Muscle of back (tissue), 11 donors: ENCODE data around the gene C6orf89. TPM values are rescaled to one million over a fixed set of nuclear protein-coding genes. Genes with fewer than 3 reads are reported as not detected.
"Not testable (repeated sequence)": the region's sequence is repeated elsewhere in the genome, so short reads cannot be mapped to it uniquely, and the experiment has no call there.

ENCODE experiments used
- DNase-seq, 3 donors: peaks; one replicate each; pipeline versions ENCODE4 v3.0.0 to v3.0.0-alpha.2; 2013
- polyA plus RNA-seq, 10 donors: library from polyadenylated mRNA; unstranded; fragments of 120-200 nt; gene quantifications; one replicate each; pipeline ENCODE4 v1.2.1, GENCODE V29; 2013; ENCODE audit not compliant: insufficient read length in 10 of 10

Gene C6orf89
- polyA plus RNA-seq, 10 donors = 29.5 to 40.8 (median 34.7) TPM

DNA sequence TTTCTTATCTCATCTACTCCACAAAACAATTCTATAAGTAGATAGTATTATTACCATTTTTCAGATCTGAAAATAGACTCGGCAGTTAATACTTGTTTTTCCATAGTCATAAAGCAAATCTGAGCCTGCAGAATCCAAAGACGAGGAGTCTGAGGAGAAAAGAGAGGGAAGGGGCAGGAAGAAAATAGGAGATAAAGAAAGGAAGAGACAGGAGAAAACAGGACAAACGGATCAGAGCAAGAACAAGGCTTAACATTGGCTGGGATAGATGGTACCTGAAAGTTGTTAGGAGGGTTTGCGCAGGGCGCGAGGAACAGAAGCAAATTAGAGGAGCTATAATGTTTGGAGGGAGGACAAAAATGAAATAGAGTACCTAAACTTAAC lies 10.5 kb upstream of the C6orf89 start:
- no peak for DNase-seq

GRCh38 chr6:36884610-36885009 lies 1.1 kb upstream of the C6orf89 start:
- no peak for DNase-seq

- DNase-seq = no peak
Observed at GRCh38 chr6:36886950-36887618, 1.3 kb downstream of the C6orf89 start.

- no peak for DNase-seq
Observed at GRCh38 chr6:36888115-36888643, 2.4 kb downstream of the C6orf89 start.

- DNase-seq = no peak
Observed at GRCh38 chr6:36888654-36889481, 3.1 kb downstream of the C6orf89 start.

GRCh38 chr6:36890112-36890663 lies 4.4 kb downstream of the C6orf89 start:
- no peak for DNase-seq

DNA sequence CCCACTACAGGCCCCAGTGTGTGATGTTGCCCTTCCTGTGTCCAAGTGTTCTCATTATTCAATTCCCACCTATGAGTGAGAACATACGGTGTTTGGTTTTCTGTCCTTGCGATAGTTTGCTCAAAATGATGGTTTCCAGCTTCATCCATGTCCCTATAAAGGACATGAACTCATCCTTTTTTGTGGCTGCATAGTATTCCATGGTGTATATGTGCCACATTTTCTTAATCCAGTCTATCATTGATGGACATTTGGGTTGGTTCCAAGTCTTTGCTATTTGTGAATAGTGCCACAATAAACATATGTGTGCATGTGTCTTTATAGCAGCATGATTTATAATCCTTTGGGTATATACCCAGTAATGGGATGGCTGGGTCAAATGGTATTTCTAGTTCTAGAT lies 5.4 kb downstream of the C6orf89 start:
- DNase-seq = not testable (repeated sequence)

DNA sequence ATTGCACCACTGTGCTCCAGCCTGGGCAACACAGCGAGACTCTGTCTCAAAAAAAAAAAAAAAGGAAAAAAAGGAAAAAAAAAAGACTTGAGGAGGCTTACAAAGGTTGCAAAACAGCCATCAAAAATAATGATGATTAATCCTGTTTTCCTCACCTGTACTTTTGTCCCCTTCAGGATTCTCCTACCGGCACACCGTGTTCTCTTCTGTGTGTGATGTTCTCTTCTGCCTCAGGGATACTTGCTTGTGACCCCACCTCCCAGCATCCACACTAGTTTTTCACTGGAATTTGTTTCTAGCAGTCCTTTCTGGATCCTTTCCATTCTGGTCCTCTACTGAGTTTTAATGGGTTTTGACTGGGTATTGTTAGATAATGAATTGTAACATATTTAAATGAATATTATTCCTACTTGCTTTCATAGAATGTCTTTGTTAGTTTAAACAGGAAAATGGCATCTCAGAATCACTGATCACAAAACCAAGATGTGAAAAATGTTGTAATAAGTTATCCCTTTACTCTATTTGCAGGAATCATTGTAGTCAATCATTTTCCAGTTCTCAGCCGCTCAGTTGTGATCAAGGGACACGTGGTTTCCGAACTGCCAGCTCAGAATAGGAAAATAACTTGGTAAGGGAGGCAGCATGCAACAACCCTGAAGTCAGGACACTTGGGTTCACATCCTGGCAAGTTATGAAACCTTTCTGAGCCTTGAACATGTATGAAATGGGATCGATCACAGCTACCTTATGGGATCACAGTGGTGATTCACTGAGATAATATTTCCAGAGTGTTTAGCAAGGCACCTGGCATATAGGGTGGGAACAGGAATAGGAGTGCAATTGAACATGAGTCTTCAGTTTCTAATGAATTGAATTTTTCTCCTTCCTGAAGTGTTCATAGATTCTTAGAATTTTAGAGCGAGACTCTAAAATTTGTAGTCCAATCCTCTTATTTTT lies 8.5 kb downstream of the C6orf89 start:
- no peak for DNase-seq

DNA sequence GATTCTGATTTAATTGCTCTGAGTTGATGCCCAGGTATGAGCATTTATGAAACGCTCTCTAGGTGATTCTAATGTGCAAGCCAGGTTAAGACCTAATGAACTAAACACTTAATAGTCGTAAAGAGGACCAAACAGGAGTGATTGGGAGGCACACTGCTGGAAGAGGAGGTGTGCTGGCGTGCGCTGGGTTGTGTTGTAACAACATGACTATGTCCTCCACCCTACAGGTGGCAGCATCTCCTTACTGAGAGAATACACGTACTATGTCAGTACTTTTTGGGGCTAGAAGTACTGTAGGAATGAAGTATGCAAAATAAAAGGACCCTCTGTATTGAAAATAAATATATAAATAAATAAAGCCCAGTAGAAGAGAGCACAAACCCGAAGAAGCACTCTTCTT lies 11.9 kb downstream of the C6orf89 start:
- peak in 1 of 3 donors; percentile 34 for DNase-seq

- no peak for DNase-seq
Observed at GRCh38 chr6:36904114-36904513, 18.4 kb downstream of the C6orf89 start.

- no peak for DNase-seq
Observed at GRCh38 chr6:36904851-36905393, 19.2 kb downstream of the C6orf89 start.

GRCh38 chr6:36906539-36907325 lies 21.0 kb downstream of the C6orf89 start:
- no peak for DNase-seq

DNA sequence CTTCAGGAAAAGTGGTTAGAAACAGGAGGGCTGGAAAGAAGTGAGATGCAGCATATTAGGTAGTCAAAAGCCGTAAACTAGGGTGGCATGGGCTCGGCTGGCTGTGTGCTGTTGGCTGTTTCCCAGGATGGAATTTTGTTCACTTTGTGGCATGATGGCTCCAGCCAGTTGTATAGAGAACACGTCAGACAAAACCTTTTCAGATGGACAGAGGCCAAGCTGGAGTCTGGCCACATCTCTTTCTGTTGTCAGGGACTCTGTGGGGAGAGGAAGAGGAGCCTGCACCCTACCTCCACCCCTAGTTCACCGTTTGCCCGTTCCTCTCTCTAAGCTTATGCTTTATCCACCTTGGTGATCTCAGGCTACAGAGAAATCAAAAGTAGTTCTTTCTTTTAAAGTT lies 22.0 kb downstream of the C6orf89 start:
- DNase-seq = no peak

GRCh38 chr6:36908747-36909146 lies 23.0 kb downstream of the C6orf89 start:
- no peak for DNase-seq

- DNase-seq = no peak
Observed at GRCh38 chr6:36912030-36912454, 26.3 kb downstream of the C6orf89 start.

DNA sequence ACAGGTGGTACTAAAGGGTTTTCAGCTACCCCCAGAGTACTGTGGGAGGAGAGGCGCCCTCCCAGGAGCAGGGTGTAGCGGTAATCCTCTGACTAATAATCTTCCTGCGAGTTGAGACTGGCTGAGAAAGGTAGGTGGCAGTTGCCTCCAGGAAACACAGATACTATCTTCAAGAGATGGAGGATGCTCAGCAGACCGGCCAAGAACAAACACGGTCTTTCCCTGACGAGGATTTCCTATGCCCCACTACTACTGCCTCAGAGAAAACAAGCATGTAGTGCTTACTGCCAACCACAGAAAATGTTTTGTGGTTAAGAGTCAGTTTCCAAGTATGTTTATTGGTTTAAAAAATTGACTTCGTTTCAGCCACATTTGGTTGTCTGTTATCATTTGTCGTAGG lies 26.8 kb downstream of the C6orf89 start:
- peak in 1 of 3 donors; percentile 74 for DNase-seq

DNA sequence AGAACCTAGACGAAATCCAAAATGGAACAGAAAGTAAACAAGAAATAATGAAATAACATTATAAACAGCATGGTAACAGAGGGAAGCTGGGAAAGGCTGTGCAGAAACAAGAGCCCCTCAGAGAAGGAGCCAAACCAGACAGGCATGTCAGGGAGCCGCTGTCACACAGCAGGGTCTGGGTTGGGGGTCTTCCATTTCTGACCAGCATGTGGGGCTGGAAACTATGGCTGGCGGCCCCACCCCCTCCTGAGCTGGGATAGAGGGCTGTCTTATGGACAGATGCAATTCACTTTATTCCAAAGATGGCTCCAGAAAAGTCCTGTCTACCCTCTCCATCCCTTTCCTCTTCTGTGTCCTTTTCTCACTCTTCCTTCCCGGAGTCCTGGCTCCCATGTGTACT lies 27.3 kb downstream of the C6orf89 start:
- no peak for DNase-seq

DNA sequence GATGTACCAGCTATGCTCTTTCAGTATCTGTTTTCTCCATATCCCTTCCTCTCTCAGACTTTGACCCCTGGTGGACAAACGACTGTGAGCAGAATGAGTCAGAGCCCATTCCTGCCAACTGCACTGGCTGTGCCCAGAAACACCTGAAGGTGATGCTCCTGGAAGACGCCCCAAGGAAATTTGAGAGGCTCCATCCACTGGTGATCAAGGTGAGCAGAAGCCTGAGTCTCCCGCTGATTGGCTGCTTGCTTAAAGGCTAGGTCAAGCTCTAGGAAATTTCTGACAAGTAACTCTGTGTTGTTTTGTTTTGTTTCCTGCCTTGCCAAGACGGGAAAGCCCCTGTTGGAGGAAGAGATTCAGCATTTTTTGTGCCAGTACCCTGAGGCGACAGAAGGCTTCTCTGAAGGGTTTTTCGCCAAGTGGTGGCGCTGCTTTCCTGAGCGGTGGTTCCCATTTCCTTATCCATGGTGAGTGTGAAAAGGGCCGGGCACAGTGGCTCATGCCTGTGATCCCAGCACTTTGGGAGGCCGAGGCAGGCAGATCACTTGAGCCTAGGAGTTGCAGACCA lies 28.6 kb downstream of the C6orf89 start:
- no peak for DNase-seq

- DNase-seq = no peak
Observed at GRCh38 chr6:36915599-36915998, 29.8 kb downstream of the C6orf89 start.

- DNase-seq = no peak
Observed at GRCh38 chr6:36916126-36916525, 30.4 kb downstream of the C6orf89 start.
